Keratinocyte (primary cell): ENCODE results near the gene ZCCHC13. TPM values are rescaled to one million over a fixed set of nuclear protein-coding genes. Genes with fewer than 3 reads are reported as not detected.

ENCODE experiments used
- DNase-seq: peaks from one replicate; pipeline ENCODE4 v3.0.0-alpha.2; 2011; ENCODE audit warnings: low read depth, missing footprints, low spot score
- FAIRE-seq: peaks from 2 replicates; lab custom pipeline; 2011; peaks lifted over from hg19 to GRCh38; lab: Jason Lieb, UNC
- H2AFZ ChIP-seq: 2 replicates; pipeline ENCODE4 v1.6.0; 2012; ENCODE audit warnings: low read length, control low read depth, inconsistent platforms; ENCODE audit not compliant: control insufficient read depth
- H3K27ac ChIP-seq: 2 replicates; pipeline ENCODE4 v1.5.1; 2011; ENCODE audit warnings: low read length; ENCODE audit not compliant: control insufficient read depth, insufficient read depth
- H3K27me3 ChIP-seq: 3 replicates; pipeline ENCODE4 v1.6.0; 2011; ENCODE audit warnings: low read length; ENCODE audit not compliant: control insufficient read depth, insufficient read depth; ENCODE audit errors: extremely low read depth
- H3K36me3 ChIP-seq, 2 experiments: 2 replicates in 1 of 2; 3 replicates in 1 of 2; pipeline ENCODE4 v1.5.1; 2011; ENCODE audit warnings: low read length in 2 of 2, mild to moderate bottlenecking in 1 of 2; ENCODE audit not compliant: control insufficient read depth in 2 of 2, insufficient read depth in 2 of 2; ENCODE audit errors: extremely low read depth in 1 of 2
- H3K4me1 ChIP-seq: 3 replicates; pipeline ENCODE4 v1.5.1; 2011; ENCODE audit warnings: low read length; ENCODE audit not compliant: control insufficient read depth, insufficient read depth; ENCODE audit errors: extremely low read depth
- H3K4me2 ChIP-seq: 3 replicates; pipeline ENCODE4 v1.6.0; 2011; ENCODE audit warnings: low read depth, low read length; ENCODE audit not compliant: control insufficient read depth, insufficient read depth; ENCODE audit errors: extremely low read depth
- H3K4me3 ChIP-seq, 3 experiments: fragments of 200-600 bp in 1 of 3; sonication (generic) in 1 of 3; 2 replicates in 2 of 3; 3 replicates in 1 of 3; pipeline ENCODE4 v1.5.1; 2011 to 2016; ENCODE audit warnings: low read length in 3 of 3, mild to moderate bottlenecking in 3 of 3, control low read depth in 2 of 3, inconsistent platforms in 1 of 3, low read depth in 1 of 3, mixed read lengths in 1 of 3, mixed run types in 1 of 3, moderate library complexity in 1 of 3; ENCODE audit not compliant: control insufficient read depth in 2 of 3, insufficient read depth in 2 of 3; ENCODE audit errors: extremely low read depth in 1 of 3
- H3K79me2 ChIP-seq: 2 replicates; pipeline ENCODE4 v1.6.0; 2012; ENCODE audit warnings: low read length; ENCODE audit not compliant: control insufficient read depth, insufficient read depth
- H3K9ac ChIP-seq: 3 replicates; pipeline ENCODE4 v1.6.0; 2011; ENCODE audit warnings: low read length; ENCODE audit not compliant: control insufficient read depth, insufficient read depth; ENCODE audit errors: extremely low read depth
- H3K9me1 ChIP-seq: 3 replicates; pipeline ENCODE4 v1.6.0; 2011; ENCODE audit warnings: low read length; ENCODE audit not compliant: control insufficient read depth, insufficient read depth; ENCODE audit errors: extremely low read depth
- H3K9me3 ChIP-seq: 2 replicates; pipeline ENCODE4 v1.5.1; 2012; ENCODE audit warnings: low read depth, low read length; ENCODE audit not compliant: control insufficient read depth
- H4K20me1 ChIP-seq: 3 replicates; pipeline ENCODE4 v1.6.0; 2011; ENCODE audit warnings: low read length; ENCODE audit not compliant: control insufficient read depth, insufficient read depth; ENCODE audit errors: extremely low read depth
- EZH2 ChIP-seq: IDR thresholded peaks from one replicate; pipeline ENCODE4 v1.6.1; 2012; ENCODE audit warnings: inconsistent platforms, mild to moderate bottlenecking, low read length, moderate library complexity
- dilution Hi-C: fragments of 300-500 bp; cut with MboI; formaldehyde crosslinking; loops from one replicate; pipeline ENCODE4 v1.7.0; 2020; ENCODE audit warnings: low sequenced_read_pairs; ENCODE audit not compliant: extremely low pct_ligation_motif_present
- polyA plus RNA-seq, 5 experiments: library from polyadenylated mRNA; depleted of rRNA in 3 of 5; stranded (reverse) in 3 of 5; stranded (forward) in 1 of 5; unstranded in 1 of 5; fragments of >200 nt; gene quantifications; 1 replicate in 1 of 5; 2 replicates in 3 of 5; 3 replicates in 1 of 5; pipeline versions ENCODE4 v1.2.1 to v1.2.3, GENCODE V29; 2011 to 2012; ENCODE audit warnings: missing spikeins in 2 of 5, low read depth in 1 of 5, low replicate concordance in 1 of 5
- TF ChIP-seq, protein P1 (sequence below), 3 experiments: IDR thresholded peaks in 1 of 3; conservative IDR thresholded peaks in 1 of 3; optimal IDR thresholded peaks in 1 of 3; 2 replicates in 2 of 3; 3 replicates in 1 of 3; pipeline versions ENCODE3 to v1.5.1; 2011; ENCODE audit warnings: low read length in 3 of 3, mild to moderate bottlenecking in 3 of 3, moderate library complexity in 2 of 3, control low read depth in 1 of 3, inconsistent platforms in 1 of 3; ENCODE audit not compliant: insufficient read depth in 2 of 3; ENCODE audit errors: extremely low read depth in 1 of 3

The ZCCHC13 gene
- polyA plus RNA-seq, 1 donor (not counting 4 experiments of a cell fraction or from before 2014, with no cell fraction given), result not detected

DNA sequence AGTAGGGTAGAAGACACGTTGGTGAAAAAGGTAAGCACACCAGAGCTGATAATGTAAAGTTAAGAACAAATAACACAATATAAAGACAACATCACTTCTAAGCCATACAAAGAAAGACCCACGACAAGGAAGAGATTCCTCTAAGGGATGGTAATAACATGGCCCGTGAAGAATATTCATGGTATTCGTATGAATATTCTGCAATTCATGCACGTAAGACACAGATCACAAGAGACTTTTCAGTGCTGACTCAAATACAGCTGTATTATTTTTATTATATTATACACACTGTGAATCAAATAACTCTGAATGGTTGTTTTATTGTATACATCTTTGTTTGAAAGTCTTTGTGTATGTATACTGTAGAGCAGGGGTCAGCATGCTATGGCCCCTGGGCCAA lies 29.5 kb upstream of the ZCCHC13 start:
- no peak for DNase-seq
- no peak overlapping the region for H3K9ac ChIP-seq
- no peaks in the 10 kb centered on the region for H3K79me2 ChIP-seq
- dilution Hi-C loops, result no loop called here
- no peak for TF ChIP-seq EZH2
- TF ChIP-seq, protein P1, sequence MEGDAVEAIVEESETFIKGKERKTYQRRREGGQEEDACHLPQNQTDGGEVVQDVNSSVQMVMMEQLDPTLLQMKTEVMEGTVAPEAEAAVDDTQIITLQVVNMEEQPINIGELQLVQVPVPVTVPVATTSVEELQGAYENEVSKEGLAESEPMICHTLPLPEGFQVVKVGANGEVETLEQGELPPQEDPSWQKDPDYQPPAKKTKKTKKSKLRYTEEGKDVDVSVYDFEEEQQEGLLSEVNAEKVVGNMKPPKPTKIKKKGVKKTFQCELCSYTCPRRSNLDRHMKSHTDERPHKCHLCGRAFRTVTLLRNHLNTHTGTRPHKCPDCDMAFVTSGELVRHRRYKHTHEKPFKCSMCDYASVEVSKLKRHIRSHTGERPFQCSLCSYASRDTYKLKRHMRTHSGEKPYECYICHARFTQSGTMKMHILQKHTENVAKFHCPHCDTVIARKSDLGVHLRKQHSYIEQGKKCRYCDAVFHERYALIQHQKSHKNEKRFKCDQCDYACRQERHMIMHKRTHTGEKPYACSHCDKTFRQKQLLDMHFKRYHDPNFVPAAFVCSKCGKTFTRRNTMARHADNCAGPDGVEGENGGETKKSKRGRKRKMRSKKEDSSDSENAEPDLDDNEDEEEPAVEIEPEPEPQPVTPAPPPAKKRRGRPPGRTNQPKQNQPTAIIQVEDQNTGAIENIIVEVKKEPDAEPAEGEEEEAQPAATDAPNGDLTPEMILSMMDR (optimal IDR thresholded peaks at IDR 0.05 in 1 of 3, IDR thresholded peaks at IDR 0.05 in 1 of 3, conservative IDR thresholded peaks at IDR 0.05 in 1 of 3; ENCODE audit: extremely low read depth in 1 of 3, insufficient read depth in 2 of 3, low read length in 3 of 3), result no peak
- H3K4me3 ChIP-seq, result no peak overlapping the region
- H3K9me3 ChIP-seq, result no peaks in the 10 kb centered on the region
- no peak overlapping the region for H3K27ac ChIP-seq
- no peaks in the 10 kb centered on the region for H3K27me3 ChIP-seq
- H3K4me2 ChIP-seq, result no peak overlapping the region
- no peak overlapping the region for H2AFZ ChIP-seq
- no peaks in the 10 kb centered on the region for H3K9me1 ChIP-seq
- H3K4me1 ChIP-seq, result no peaks in the 10 kb centered on the region
- no peak for FAIRE-seq
- H3K36me3 ChIP-seq, result peaks cover 0 to 4% of the 10 kb centered on the region in 2 experiments
- H4K20me1 ChIP-seq, result no peaks in the 10 kb centered on the region

DNA sequence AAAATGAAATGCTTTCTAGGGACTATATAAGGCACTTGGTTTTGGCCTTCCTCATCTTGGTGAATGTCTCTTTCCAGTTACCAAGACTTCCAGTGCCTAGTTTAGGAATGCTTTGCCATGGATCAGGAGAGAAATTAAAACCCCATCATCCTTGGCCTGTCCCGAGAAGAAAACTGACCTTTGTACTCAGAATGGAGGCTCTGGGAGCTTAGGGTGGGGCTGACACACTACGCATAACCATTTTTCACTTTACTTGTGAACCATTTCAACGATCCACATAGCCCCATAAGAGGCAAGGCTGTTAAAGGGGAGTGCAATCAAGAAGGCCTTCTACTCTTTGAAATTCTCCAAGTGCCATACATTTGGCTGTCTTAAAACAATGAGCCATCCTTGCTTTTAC lies 26.7 kb upstream of the ZCCHC13 start:
- no peak for DNase-seq
- peaks cover 0 to 7% of the 10 kb centered on the region in 2 experiments for H3K36me3 ChIP-seq
- dilution Hi-C loops, result no loop called here
- H3K27me3 ChIP-seq, result no peaks in the 10 kb centered on the region
- no peak for FAIRE-seq
- H3K27ac ChIP-seq, result no peak overlapping the region
- H3K4me1 ChIP-seq, result no peaks in the 10 kb centered on the region
- H3K4me3 ChIP-seq, result no peak overlapping the region
- no peaks in the 10 kb centered on the region for H4K20me1 ChIP-seq
- H3K9me3 ChIP-seq, result no peaks in the 10 kb centered on the region
- H2AFZ ChIP-seq, result no peak overlapping the region
- no peak overlapping the region for H3K9ac ChIP-seq
- TF ChIP-seq, protein P1 (optimal IDR thresholded peaks at IDR 0.05 in 1 of 3, IDR thresholded peaks at IDR 0.05 in 1 of 3, conservative IDR thresholded peaks at IDR 0.05 in 1 of 3; ENCODE audit: extremely low read depth in 1 of 3, insufficient read depth in 2 of 3, low read length in 3 of 3), result no peak
- no peak for TF ChIP-seq EZH2
- no peak overlapping the region for H3K4me2 ChIP-seq
- peaks cover 3% of the 10 kb centered on the region for H3K79me2 ChIP-seq
- no peaks in the 10 kb centered on the region for H3K9me1 ChIP-seq
